Heart left ventricle (tissue), 16 donors: ENCODE data around the gene PPIL1. TPM values are rescaled to one million over a fixed set of nuclear protein-coding genes. Genes with fewer than 3 reads are reported as not detected.
"Not testable (repeated sequence)": the region's sequence is repeated elsewhere in the genome, so short reads cannot be mapped to it uniquely, and the experiment has no call there.

Source experiments
- ATAC-seq, 4 donors: fragments of 200-7000 bp; cut with Tn5 transposase; one replicate each; pipeline ENCODE4 v1.9.1; 2020 to 2022; ENCODE audit warnings: moderate library complexity in 4 of 4, mild to moderate bottlenecking in 3 of 4, moderate number of reproducible peaks in 1 of 4
- DNase-seq, 5 donors: peaks; one replicate each; pipeline ENCODE4 v3.0.0-alpha.2; 2020
- H3K27ac ChIP-seq, 12 donors: fragments of 200-600 bp; sonication (generic) in 4 of 12; one replicate each; pipeline versions ENCODE4 v1.5.0 to v1.8.0; 2016 to 2022; ENCODE audit warnings: mild to moderate bottlenecking in 2 of 12
- H3K27me3 ChIP-seq, 9 donors: fragments of 200-600 bp; sonication (generic) in 2 of 9; one replicate each; pipeline versions ENCODE4 v1.5.1 to v1.8.0; 2016 to 2022; ENCODE audit warnings: mild to moderate bottlenecking in 3 of 9
- H3K36me3 ChIP-seq, 9 donors: fragments of 200-600 bp; sonication (generic) in 2 of 9; one replicate each; pipeline versions ENCODE4 v1.5.0 to v1.8.0; 2018 to 2022; ENCODE audit warnings: mild to moderate bottlenecking in 2 of 9
- H3K4me1 ChIP-seq, 12 donors: fragments of 200-600 bp; sonication (generic) in 4 of 12; one replicate each; pipeline versions ENCODE4 v1.5.0 to v1.8.0; 2016 to 2022; ENCODE audit warnings: mild to moderate bottlenecking in 3 of 12
- H3K4me3 ChIP-seq, 12 donors: fragments of 200-600 bp; sonication (generic) in 4 of 12; one replicate each; pipeline versions ENCODE4 v1.5.0 to v1.8.0; 2017 to 2022; ENCODE audit warnings: mild to moderate bottlenecking in 9 of 12, moderate library complexity in 4 of 12
- H3K9me3 ChIP-seq, 12 donors: fragments of 200-600 bp; sonication (generic) in 4 of 12; one replicate each; pipeline versions ENCODE4 v1.5.0 to v1.8.0; 2016 to 2022; ENCODE audit warnings: mild to moderate bottlenecking in 1 of 12
- POLR2A ChIP-seq, 2 donors: fragments of 450-650 bp; IDR thresholded peaks; one replicate each; pipeline ENCODE4 v1.6.1; 2017; ENCODE audit warnings: antibody characterized with exemption in 2 of 2, mild to moderate bottlenecking in 2 of 2, moderate library complexity in 2 of 2
- WGBS, 4 donors: extraction: QIAGEN DNeasy Blood & Tissue Kit in 2 of 4; methylation state at CpG; one replicate each; pipeline versions ENCODE4 v1.1.5 to v1.1.7; 2013 to 2018; 5-methylcytosine and 5-hydroxymethylcytosine counted together
- intact Hi-C, 10 donors: fragments of 100-400 bp; cut with DNase I; formaldehyde crosslinking; loops; one replicate each; pipeline versions ENCODE4 v1.11.1 to v1.14.2; 2022
- polyA plus RNA-seq, 2 donors: library from polyadenylated mRNA; stranded (reverse); fragments of 200-250 nt; gene quantifications; one replicate each; pipeline ENCODE4 v1.2.3, GENCODE V29; 2013
- total RNA-seq, 9 donors: library from RNA; depleted of rRNA in 2 of 9; stranded (reverse); fragments of >200 nt in 2 of 9; fragmentation: NEBNext Ultra II Directional in 3 of 9; extraction: Animal tissue kit (Norgen Biotek cat#: 25700) in 3 of 9; gene quantifications; one replicate each; pipeline versions ENCODE4 v1.1.0 to v1.2.4, GENCODE V29; 2016 to 2023
- TF ChIP-seq, protein P1 (sequence below), 12 donors: fragments of 200-600 bp; sonication (generic) in 4 of 12; IDR thresholded peaks; one replicate each; pipeline versions ENCODE4 v1.5.0 to v1.8.0; 2018 to 2022; ENCODE audit warnings: antibody characterized with exemption in 12 of 12, mild to moderate bottlenecking in 5 of 12
- donor health status: ischemic (EF 13 %, LVEDD 7.1; RV severe dilation, severe dysfunction).
- donor health status: healthy with polysubstance abuse.
- donor health status: DM: no; HTN: yes; CAD: no.
- donor health status: DM: no; HTN: no; CAD: no.
- donor health status: ischemic (EF 25% LVEDD 6.9; RV normal size, moderate dysfunction).
- donor health status: ischemic (EF 25% LVEDD 5.7; RV mildly dilated, moderate dysfunction).
- donor health status: healthy.
- donor health status: DM: yes; HTN: yes; CAD: no.
- donor health status: ischemic (EF 35%, LVEDD 5.7; RV mildly dilated, moderate dysfunction).
- donor health status: nonischemic (EF 11% LVEDD 7.7; RV severe dilation, severe dysfunction).
- donor health status: DM: yes; HTN: yes; CAD: no.
- donor health status: PGD.
- donor health status: ischemic (EF 29% LVEDD 5.4; RV normal size, mild dysfunction).
- donor health status: nonischemic (EF 23%, LVEDD 6.1; RV moderate dilation, normal function).

PPIL1 gene
- total and polyA plus RNA-seq, 11 donors, result 30.9 to 69.3 (median 42.6) TPM

DNA sequence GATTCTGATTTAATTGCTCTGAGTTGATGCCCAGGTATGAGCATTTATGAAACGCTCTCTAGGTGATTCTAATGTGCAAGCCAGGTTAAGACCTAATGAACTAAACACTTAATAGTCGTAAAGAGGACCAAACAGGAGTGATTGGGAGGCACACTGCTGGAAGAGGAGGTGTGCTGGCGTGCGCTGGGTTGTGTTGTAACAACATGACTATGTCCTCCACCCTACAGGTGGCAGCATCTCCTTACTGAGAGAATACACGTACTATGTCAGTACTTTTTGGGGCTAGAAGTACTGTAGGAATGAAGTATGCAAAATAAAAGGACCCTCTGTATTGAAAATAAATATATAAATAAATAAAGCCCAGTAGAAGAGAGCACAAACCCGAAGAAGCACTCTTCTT lies 23.0 kb upstream of the PPIL1 start:
- DNase-seq (no peak), ATAC-seq (peak in 3 of 4 donors; percentile 49 to 62 (median 54))
- TF ChIP-seq, protein P1, sequence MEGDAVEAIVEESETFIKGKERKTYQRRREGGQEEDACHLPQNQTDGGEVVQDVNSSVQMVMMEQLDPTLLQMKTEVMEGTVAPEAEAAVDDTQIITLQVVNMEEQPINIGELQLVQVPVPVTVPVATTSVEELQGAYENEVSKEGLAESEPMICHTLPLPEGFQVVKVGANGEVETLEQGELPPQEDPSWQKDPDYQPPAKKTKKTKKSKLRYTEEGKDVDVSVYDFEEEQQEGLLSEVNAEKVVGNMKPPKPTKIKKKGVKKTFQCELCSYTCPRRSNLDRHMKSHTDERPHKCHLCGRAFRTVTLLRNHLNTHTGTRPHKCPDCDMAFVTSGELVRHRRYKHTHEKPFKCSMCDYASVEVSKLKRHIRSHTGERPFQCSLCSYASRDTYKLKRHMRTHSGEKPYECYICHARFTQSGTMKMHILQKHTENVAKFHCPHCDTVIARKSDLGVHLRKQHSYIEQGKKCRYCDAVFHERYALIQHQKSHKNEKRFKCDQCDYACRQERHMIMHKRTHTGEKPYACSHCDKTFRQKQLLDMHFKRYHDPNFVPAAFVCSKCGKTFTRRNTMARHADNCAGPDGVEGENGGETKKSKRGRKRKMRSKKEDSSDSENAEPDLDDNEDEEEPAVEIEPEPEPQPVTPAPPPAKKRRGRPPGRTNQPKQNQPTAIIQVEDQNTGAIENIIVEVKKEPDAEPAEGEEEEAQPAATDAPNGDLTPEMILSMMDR (IDR thresholded peaks at IDR 0.05), result peak in 9 of 12 donors; percentile 8 to 42 (median 21)
- TF ChIP-seq POLR2A (IDR thresholded peaks at IDR 0.05), result no peak
- Histone ChIP-seq H3K27ac (no peak overlapping the region), H3K4me1 (peaks cover 0 to 6% (median 0%) of the 10 kb centered on the region in 12 donors), H3K27me3 (no peaks in the 10 kb centered on the region), H3K9me3 (no peaks in the 10 kb centered on the region), H3K36me3 (peaks cover 0 to 92% (median 78%) of the 10 kb centered on the region in 9 donors), H3K4me3 (no peak overlapping the region)
- intact Hi-C loops, result loop anchor here in 3 of 10 donors (5.0 to 10.0 kb wide), 3 partner anchors 120 to 317 kb away; no protein-coding TSS in a partner anchor
- WGBS, 4 donors, result 80 to 89% (median 84%) methylated on average over 6 of the region's 6 CpGs

DNA sequence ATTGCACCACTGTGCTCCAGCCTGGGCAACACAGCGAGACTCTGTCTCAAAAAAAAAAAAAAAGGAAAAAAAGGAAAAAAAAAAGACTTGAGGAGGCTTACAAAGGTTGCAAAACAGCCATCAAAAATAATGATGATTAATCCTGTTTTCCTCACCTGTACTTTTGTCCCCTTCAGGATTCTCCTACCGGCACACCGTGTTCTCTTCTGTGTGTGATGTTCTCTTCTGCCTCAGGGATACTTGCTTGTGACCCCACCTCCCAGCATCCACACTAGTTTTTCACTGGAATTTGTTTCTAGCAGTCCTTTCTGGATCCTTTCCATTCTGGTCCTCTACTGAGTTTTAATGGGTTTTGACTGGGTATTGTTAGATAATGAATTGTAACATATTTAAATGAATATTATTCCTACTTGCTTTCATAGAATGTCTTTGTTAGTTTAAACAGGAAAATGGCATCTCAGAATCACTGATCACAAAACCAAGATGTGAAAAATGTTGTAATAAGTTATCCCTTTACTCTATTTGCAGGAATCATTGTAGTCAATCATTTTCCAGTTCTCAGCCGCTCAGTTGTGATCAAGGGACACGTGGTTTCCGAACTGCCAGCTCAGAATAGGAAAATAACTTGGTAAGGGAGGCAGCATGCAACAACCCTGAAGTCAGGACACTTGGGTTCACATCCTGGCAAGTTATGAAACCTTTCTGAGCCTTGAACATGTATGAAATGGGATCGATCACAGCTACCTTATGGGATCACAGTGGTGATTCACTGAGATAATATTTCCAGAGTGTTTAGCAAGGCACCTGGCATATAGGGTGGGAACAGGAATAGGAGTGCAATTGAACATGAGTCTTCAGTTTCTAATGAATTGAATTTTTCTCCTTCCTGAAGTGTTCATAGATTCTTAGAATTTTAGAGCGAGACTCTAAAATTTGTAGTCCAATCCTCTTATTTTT lies 19.7 kb upstream of the PPIL1 start:
- ATAC-seq, result no peak
- H3K4me3 ChIP-seq, result no peak overlapping the region
- intact Hi-C loops, result loop anchor here in 1 of 10 donors (10.0 kb wide), 1 partner anchor 321 kb away; no protein-coding TSS in a partner anchor
- peaks cover 0 to 15% (median 3%) of the 10 kb centered on the region in 12 donors for H3K4me1 ChIP-seq
- no peak for DNase-seq
- WGBS, 4 donors, result 93 to 96% (median 94%) methylated on average over 8 of the region's 8 CpGs
- no peak for TF ChIP-seq POLR2A (IDR thresholded peaks at IDR 0.05)
- TF ChIP-seq, protein P1 (IDR thresholded peaks at IDR 0.05), result no peak
- H3K9me3 ChIP-seq, result no peaks in the 10 kb centered on the region
- peaks cover 0 to 66% (median 53%) of the 10 kb centered on the region in 9 donors for H3K36me3 ChIP-seq
- no peak overlapping the region for H3K27ac ChIP-seq
- H3K27me3 ChIP-seq, result no peaks in the 10 kb centered on the region

DNA sequence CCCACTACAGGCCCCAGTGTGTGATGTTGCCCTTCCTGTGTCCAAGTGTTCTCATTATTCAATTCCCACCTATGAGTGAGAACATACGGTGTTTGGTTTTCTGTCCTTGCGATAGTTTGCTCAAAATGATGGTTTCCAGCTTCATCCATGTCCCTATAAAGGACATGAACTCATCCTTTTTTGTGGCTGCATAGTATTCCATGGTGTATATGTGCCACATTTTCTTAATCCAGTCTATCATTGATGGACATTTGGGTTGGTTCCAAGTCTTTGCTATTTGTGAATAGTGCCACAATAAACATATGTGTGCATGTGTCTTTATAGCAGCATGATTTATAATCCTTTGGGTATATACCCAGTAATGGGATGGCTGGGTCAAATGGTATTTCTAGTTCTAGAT lies 16.6 kb upstream of the PPIL1 start:
- H3K4me1 ChIP-seq, result peaks cover 0 to 39% (median 24%) of the 10 kb centered on the region in 12 donors
- H3K9me3 ChIP-seq, H3K4me3 ChIP-seq, H3K27me3 ChIP-seq, ATAC-seq, H3K27ac ChIP-seq, DNase-seq: not testable (repeated sequence)
- intact Hi-C loops, result loop anchor here in 1 of 10 donors (10.0 kb wide), 1 partner anchor 324 kb away; no protein-coding TSS in a partner anchor
- H3K36me3 ChIP-seq, result peaks cover 0 to 43% (median 29%) of the 10 kb centered on the region in 9 donors
- 98 to 100% (median 99%) methylated on average over 2 of the region's 2 CpGs for WGBS, 4 donors

DNA sequence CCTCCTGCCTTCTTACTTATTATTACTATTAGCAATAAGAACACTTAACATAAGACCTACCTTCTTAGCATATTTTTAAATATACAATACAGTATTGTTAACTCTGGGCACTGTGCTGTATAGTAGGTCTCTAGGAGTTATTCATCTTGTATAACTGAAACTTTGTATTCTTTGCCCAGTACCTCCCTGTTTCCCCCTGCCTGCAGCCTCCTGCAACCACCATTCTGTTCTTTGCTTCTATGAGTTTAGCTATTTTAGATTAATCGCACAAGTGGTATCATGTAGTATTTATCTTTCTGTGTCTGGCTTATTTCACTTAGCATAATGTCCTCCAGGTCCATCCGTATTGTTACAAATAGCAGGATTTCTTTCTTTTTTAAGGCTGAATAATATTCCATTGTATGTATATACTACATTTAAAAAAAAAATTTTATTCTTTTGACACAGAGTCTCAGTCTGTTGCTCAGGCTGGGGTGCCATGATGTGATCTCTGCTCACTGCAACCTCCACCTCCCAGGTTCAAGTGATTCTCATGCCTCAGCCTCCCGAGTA lies 15.6 kb upstream of the PPIL1 start:
- no peak for ATAC-seq
- Histone ChIP-seq H3K27me3 (no peaks in the 10 kb centered on the region), H3K36me3 (peaks cover 0 to 34% (median 20%) of the 10 kb centered on the region in 9 donors), H3K27ac (no peak overlapping the region), H3K4me3 (no peak overlapping the region), H3K4me1 (peaks cover 0 to 42% (median 25%) of the 10 kb centered on the region in 12 donors), H3K9me3 (no peaks in the 10 kb centered on the region)
- 69 to 77% (median 73%) methylated on average over 3 of the region's 3 CpGs for WGBS, 4 donors
- DNase-seq, result no peak
- intact Hi-C loops, result loop anchor here in 1 of 10 donors (10.0 kb wide), 1 partner anchor 325 kb away; no protein-coding TSS in a partner anchor
- TF ChIP-seq, protein P1 (IDR thresholded peaks at IDR 0.05), result no peak
- no peak for TF ChIP-seq POLR2A (IDR thresholded peaks at IDR 0.05)
